Activated CD8-positive, alpha-beta memory T cell treated with anti-CD3 and anti-CD28 coated beads for 48 hours (primary cell): ENCODE data around the gene POU5F1.
"Not testable (repeated sequence)": the region's sequence is repeated elsewhere in the genome, so short reads cannot be mapped to it uniquely, and the experiment has no call there.

Experiments used
- DNase-seq, 3 experiments: peaks; one replicate each; pipeline ENCODE4 v3.0.0-alpha.2; 2020; ENCODE audit warnings: low read depth in 2 of 3, low spot score in 2 of 3

The POU5F1 gene

DNA sequence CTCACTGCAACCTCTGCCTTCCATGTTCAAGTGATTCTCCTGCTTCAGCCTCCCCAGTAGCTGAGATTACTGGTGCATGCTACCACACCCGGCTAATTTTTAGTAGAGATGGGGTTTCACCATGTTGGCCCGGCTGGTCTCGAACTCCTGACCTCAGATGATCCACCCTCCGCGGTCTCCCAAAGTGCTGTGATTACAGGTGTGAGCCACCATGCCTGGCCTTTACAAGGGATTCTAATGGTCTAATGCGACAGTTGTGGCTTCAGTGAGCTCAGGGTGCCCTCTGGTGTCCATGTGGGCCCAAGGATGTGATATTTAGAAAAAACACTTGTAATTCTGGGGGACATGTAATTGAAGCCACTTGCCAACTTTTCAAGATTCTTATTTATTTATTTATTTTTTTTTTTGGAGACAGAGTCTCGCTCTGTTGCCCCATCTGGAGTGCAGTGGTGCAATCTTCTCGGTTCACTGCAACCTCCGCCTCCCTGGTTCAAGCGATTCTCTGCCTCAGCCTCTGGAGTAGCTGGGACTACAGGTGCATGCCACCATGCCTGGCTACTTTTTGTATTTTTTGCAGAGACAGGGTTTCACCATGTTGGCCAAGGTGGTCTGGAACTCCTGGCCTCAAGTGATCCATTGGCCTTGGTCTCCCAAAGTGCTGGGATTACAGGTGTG, 22.1 kb upstream of the POU5F1 start:
- DNase-seq, result not testable (repeated sequence)

DNA sequence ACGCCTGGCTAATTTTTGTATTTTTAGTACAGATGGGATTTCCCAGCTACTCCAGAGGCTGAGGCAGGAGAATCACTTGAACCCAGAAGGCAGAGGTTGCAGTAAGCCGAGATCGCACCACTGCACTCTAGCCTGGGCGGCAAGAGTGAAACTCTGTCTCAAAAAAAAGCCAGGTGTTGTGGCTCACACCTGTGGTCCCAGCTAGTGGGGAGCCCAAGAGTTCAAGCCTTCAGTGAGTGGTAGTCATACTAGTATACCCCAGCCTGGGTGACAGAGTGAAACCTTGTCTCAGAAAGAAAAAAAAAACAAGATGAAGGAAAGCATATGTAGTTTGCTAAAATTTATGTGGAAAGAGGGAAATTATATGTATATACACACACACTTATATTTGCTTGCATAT, 20.0 kb upstream of the POU5F1 start:
- no peak for DNase-seq

DNA sequence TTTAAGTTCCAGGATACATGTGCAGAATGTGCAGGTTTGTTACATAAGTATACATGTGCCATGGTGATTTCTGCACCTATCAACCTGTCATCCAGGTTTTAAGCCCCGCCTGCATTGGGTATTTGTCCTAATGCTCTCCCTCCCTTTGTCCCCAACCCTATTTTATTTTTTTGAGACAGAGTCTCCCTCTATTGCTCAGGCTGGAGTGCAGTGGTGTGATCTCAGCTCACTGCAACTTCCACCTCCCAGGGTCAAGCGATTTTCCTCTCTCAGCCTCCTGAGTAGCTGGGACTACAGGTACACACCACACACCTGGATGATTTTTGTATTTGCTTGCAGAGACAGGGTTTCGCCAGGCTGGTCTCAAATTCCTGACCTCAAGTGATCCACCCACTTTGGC, 18.7 kb upstream of the POU5F1 start:
- not testable (repeated sequence) for DNase-seq

DNA sequence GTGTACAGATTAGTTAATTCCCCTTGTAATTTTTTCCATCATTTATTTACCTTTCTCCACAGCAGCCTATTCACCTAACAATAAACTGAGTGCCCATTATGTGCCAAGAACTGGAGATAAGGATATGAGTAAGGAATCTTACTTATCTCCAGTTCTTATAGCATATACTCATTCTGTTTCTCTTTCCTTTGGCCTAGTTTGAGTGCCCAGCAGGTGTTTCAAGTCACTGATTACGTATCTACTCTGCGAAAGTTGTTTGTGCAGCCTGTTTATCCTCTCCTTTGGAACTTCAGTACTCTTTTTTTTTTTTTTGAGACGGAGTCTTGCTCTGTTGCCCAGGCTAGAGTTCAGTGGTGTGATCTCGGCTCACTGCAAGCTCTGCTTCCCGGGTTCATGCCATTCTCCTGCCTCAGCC, 17.3 kb upstream of the POU5F1 start:
- no peak for DNase-seq

DNA sequence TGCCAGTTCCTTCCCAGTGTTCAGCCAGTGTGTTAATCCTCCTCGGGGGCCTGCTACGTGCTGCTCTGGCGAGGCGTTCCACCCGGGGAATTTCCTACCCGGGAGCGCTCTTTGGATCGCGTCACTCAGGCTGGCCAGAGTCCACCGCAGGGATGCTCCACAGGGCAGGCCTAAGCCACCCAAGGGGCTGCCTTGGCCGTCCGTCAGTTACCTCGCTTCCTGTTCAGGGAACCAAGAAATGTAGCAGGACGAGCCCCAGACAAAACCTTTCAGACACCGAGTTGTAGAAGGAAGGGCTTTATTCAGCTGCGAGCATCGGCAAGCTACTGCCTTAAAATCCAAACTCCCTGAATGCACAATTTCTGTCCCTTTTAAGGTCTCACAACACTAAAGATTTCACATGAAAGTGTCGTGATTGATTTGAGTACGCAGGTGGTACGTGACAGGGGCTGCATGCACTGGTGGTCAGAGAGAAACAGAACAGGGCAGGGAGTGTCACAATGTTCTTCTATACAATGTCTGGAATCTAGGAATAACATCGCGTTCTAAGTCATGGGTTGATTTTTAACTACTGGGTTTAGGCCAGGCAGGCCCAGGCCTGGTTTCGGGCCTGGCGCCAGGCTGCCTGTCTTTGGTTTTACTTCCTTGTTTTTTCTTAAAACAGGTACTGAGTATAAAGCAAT, 15.7 kb upstream of the POU5F1 start:
- DNase-seq, result no peak

DNA sequence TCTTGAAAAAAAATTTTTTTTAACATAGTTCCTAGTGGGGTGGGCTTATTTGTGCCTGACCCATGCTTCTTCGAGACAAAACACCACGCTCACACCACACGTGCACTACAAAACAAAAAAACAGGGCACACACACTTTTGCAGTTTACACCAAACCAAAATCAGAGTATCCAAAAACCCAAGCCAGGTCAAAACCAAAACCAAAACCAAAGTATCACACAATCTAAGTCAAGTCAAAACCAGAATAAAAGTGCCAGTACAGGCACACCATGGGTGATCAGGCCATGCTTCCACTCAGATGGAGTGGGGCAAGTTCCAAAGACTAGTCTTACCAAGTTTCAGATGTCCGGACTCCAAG, 15.2 kb upstream of the POU5F1 start:
- not testable (repeated sequence) for DNase-seq

DNA sequence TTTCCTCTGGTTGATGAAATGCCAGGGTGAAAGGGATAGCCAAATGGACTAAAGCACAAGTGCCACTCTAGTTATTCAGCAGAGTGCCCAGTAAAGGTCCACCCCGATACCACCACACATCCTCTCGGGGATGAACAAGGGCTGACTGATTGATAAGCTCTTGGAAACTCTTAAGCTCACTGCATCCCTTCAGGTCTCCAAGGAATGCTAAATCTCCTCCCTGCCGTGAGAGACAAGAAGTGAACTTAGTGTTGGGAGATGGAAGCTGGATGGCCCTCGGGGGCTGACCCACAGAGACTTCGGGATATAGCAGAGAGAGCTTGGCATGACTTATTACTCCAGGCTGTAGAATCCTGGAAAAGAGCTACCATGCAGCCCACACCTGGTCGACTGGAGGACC, 13.4 kb upstream of the POU5F1 start:
- DNase-seq, result not testable (repeated sequence)

DNA sequence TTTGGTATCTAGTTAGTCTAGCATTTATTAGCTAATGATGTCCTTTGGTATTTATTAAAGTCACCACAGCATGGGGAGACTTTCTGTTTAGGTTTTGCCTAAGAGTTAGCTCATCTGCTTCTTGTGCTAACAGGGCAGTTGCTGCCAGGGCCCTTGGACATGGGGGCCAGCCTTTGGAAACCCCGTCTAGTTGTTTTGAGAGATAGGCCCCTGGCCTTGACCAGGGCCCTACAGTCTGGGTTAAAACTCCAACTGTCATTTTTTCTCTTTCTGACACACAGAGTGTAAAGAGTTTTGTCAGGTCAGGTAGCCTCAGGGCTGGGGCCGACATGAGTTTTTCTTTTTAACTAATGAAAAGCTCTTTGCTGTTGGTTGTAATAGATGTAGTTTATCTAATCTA, 12.8 kb upstream of the POU5F1 start:
- DNase-seq, result not testable (repeated sequence)

DNA sequence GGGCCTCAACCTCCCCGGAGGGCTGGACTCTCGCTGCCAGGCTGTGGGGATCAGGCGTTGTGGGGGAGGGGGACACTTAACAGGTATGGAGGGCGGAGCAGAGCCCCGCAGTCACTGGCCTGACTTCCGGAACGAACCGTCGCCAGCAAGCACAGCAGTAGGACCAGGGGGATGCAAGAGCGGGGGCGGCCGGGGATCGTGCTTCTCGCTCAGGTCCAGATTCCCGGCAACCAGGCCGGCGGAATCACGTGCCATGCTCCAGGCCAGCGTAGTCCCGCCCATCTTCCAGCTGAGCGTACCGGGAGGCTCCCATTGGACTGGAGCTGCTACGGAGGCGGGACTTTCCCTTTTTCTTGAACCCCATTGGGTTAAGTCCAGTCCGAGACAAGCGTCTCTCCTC, 10.0 kb upstream of the POU5F1 start:
- no peak for DNase-seq

DNA sequence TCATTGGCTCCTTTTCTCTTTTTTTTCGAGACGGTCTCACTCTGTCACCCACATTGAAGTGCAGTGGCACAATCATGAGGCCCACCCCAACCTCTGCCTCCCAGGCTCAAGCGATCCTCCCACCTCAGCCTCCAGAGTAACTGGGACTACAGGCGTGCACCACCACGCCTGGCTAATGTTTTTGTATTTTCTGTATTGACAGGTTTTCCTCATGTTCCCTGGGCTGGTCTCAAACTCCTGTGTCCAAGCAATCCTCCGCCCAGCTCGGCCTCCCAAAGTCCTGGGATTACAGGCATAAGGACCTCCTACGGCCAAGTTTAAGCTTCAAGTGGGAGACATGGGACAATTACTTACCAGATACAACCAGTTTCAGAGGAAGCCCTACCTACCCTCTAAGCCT, 9.4 kb upstream of the POU5F1 start:
- no peak for DNase-seq

DNA sequence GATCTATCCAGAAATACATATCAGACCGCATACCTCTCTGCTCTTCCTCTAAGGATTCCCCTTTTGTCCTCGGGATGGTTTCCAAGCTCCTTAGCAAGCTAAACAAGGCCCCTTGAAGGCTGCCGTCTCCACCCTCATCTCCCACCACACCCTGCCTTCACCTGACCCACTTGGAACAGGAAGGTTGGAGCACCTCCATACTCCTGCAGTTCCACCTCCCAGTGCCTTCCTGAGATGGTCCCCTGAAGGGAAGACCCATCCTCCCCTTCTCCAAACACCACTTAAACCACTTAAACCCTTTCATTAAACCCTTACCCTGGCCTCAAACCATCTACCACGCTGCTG, 8.5 kb upstream of the POU5F1 start:
- DNase-seq, result no peak

DNA sequence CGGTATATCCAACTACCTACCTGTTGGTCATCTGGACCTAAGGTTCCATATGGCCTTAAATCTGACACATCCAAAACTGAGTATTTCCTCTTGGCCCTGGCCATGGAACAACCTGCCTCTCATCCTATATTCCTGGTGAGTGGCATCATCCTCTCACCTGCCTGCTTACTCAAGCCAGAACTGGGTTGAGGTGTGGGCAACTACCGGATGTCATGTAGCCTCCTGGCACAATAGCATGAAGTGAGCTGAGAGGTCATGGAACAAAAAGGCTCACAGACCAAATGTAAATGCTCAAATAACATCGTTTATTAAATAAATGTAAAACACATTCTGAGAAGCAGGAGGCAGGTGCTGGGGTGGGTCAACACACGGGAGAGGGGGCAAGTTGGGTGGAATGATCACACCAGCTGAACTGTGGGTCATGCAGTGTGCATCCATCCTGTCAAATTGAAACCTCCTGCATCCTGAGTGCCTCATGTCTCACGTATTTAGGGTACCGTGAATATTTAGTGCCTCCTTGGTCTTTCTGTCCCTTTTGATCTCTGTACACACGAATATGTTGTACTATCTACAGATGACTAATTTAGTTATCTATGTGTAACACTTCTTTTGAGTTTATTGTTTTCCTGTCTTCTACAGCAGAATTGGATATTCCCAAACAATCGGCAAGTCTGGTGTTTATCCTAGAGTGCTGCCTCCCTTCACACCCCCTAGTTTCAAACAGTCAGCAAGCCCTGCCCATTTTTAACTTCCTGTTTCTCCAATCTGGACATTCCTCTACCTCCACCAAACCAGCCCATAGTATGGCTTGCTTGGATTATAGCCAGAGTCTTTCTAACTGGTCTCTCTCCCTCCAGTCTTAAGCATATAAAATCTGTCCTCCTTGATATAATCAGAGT, 7.9 kb upstream of the POU5F1 start:
- no peak for DNase-seq

DNA sequence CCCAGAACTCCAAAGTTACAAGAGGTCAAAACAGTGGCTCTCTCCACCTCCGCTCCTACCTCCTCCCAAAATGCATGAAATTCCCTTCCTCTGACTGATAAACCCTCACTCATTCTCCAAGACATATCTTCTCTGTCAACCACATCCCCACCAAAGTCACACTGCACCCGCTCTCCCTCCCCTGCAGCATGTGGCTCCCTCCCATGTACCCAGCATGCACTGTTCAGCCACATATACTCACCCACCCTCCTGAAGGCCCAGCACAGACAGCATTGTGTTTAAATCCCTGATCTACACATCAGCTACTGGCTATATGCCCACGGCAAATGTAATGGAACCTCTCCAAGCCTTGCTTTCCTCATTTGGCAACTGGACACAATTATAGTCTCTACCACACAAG, 5.5 kb upstream of the POU5F1 start:
- no peak for DNase-seq

DNA sequence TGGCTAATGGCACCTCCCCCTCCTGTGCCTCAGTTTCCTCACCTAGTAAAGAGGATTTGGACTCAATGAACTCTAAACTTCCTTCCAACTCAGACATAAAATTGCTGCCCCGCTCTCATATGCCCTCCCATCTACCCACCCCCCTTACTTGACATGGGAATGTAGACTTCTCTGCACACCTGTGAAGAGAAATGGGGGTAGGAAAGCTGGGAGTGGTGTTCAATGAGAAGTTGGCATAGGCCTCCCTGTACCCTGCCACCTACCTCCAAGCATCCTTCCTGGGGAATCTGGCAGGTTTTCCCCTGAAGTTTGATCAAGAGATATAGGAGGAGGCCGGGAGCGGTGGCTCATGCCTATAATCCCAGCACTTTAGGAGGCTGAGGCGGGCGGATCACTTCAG, 3.9 kb upstream of the POU5F1 start:
- DNase-seq, result no peak

DNA sequence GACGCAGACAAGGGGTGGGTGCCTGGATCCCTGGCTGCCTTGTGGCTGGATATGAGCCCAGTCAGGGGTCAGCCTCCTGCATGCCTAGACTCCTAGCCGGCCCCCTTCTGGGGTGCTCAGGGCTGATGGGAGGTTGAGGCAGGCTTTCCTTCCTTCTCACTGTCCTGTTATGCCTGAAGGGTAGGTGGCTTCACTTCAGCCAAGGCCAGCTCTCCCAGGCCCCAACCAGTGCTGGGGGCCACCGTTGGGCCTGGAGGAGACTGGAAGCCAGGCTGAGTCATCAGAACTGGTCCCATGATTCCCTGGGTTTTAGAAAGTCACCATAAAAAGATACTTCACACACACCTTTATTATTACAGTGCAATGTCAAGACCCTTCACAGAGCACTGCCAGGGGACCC, 2.9 kb upstream of the POU5F1 start:
- no peak for DNase-seq

DNA sequence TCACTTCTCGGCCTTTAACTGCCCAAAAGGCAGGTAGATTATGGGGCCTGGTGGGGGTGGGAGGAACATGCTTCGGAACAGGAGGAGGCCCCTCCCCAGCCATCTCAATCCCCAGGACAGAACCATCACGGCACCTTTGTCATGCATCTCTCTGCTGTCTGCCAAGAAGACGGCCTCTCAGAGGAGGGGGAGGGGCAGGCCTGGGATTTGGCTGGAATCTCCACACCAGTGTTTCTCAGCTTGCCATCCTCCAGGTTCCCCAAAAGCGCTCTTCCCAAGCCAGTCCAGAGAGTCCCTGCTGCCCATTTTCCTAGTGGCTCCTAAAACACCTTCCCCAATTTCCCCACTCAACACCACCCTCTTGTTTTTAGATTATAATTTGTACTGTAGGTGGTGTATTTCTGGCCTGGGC, 2.5 kb upstream of the POU5F1 start:
- no peak for DNase-seq

DNA sequence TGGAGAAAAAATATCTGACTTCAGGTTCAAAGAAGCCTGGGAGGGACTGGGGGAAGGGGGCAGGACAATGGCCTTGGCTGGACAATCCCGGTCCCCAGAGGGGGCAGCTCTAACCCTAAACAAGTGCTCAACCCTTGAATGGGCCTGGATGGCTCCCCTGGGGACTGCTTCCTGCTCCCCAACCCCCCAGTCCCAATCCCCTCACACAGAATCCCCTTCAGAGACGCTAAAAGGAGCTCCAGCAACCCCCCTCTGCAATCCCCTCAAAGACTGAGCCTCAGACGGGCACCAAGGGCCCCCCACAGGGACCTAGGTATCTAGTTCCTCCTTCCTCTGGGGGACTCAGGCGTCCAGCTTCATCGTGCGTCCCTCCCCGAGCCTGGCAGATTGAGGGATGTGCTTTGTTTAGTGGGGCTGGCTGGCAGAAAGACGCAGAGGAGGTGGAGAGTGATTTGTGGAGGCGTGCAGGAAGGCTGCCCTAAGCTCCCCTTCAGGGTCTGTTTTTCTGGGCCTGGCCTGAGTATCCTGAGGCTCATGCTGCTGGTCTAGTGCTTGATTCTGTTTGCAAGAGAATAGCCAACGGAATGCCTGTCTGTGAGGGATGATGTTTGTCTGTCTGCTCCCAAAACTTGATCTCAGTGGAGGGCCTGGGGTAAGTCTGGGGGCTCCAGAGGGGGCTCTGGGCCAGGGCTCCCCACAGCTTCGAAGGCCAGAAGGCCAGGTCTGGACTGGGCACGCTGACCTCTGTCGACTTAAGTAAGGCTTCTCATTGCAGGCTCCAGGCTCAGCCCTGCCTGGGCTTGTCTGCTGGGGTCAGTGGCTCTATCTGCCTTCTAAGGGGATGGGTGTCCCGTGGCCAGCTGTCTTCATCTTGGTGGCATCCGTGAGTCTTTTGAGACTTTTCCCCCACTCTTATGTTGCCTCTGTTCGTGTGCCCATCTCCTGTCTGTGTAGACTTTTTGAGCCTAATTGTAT, 1.7 kb upstream of the POU5F1 start:
- no peak for DNase-seq

DNA sequence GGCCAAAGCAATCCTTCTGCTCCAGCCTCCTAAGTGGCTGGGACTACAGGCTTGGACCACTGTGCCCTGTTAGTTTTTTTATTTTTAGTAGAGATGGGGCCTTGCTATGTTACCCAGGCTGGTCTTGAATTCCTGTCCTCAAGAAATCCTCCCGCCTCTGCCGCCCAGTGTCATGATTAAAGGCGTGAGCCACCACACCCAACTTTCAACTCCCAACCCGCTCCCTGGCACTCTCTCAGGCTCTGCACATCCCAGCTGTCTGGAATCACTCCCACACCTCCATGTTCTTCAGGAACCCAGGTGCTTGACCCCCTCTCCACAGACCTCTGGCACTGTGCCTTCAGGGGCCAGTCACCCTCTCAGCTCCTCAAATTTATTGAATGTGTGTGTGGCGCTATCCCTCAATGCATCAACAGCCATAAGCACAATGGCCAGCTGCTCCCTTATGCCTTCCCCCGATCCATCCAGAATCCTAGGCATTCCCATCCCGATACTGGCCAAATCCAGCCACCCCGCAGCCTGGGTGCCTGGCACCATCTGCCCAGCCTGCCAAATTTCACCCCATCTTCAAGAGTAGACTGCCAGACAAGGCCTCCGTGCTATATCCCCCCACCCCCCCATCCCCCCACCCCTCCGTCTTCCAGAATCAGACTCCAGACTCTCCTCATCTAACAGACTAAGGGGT, 647 bp upstream of the POU5F1 start:
- no peak for DNase-seq

DNA sequence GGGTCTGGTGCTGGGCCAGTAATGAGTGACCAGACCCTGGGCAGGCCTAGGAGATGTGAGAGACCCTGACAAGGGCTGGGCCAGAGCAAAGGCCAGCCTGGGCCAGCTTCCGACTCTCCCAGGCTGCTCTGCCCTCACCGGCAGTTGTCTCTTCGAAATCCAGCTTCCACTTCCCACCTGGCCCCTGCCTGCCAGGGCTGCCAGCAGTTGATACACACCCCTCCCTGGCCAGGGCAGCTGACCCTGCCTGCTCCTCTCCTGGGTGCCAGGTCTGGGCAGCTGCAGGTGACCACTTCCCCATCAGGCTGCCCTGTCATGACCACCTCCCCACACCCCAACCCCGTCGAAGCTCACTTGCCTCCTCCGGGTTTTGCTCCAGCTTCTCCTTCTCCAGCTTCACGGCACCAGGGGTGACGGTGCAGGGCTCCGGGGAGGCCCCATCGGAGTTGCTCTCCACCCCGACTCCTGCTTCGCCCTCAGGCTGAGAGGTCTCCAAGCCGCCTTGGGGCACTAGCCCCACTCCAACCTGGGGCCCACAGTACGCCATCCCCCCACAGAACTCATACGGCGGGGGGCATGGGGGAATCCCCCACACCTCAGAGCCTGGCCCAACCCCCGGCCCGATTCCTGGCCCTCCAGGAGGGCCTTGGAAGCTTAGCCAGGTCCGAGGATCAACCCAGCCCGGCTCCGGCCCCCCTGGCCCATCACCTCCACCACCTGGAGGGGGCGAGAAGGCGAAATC, 453 bp downstream of the POU5F1 start:
- not testable (repeated sequence) for DNase-seq
